Measurements from ENCODE around the gene MEIS2.

Gene MEIS2

DNA sequence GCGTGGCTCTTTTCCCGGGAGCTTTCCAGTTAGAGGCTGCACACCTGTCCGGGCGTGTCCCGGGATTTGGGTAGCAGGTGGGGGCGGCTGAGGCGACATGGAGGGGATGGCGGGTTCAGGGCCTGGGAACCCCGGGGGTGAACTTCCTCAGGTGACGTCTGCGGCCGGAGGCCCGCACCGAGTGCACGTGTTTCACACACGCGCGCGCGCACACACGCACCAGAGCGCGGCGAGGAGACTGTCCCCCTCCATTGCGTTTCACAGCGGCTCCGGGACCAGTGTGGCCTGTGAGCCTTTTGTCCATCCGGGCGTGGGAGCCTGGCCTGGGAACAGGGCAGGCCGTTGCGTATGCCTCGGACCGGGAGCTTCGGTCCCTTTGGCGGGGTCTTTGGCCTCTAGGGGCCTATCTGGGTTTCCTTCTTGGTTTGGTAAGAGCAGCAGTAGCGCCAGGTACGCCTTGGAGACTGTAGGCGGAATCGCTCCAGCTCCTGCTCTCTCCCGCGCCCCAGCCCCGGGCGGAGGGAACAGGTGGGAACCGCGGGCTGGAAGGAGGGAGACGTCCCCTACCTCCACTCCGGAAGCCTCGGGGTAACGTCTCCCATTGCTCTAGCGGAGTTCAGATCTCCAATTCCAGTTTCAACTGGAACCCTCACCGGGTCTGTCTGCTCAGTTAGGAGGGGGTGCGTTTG is 220.0 kb downstream of the MEIS2 start:
- no peak for DNase-seq (ENCODE audit: low read depth in 3 of 3)

DNA sequence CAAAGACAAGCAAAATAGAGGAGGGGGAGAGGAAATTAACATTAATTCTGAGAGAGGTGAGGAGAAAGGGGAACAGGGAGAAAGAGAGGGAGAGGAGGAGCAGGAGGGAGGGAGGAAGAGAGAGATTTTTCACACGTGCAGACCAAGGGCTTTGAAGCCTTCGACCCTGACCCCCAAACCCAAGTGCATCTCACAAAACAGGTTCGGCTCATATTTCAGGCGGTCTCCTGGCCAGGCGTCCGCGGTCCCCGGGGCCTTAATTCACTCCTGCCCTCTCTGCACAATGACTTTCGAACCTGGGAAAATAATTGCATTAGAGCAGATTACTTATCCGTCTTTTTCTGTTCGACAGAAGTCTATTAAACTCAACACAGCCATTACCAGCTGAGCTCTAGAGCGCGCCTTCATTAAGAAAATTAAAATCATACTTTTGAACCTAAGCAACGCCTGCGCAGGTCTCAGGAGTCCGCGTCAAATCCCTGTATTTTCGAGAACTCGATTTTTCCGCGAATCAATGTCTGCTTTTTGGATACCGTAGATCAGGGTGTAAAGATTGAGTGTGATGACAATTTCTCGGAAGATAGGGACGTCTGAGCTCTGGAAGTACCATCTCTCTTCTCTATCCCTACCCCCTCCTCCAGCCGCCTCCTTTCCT is 220.7 kb downstream of the MEIS2 start:
- DNase-seq (ENCODE audit: low read depth in 3 of 3) = no peak

DNA sequence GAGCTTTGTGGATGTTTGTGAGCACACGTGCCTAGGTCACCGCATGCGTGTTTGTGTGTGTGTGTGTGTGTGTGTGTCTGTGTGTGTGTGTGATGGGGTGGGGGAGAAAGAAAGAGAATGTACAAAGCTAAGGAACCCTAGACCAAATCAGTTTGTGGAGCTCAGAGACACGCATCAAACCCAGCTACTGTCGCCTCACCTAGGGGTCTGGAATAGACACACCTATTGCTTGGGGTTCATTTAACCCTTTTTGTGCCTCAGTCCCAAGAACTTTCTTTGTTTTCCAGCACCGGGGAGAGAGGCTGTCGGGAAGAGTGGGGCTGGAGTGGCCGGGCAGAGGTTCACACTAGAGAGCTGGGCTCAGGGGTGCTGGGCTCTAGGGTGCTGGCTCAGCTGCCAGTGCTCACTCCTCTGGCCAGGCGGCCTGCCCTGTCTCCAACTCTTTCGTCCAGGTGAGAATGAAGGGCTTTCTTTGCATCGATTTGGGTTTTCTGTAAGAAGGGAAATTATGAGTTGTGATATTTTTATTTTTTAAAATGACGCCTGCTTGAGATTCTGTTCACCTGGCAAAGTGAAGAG is 221.6 kb downstream of the MEIS2 start:
- no peak for DNase-seq (ENCODE audit: low read depth in 3 of 3)

DNA sequence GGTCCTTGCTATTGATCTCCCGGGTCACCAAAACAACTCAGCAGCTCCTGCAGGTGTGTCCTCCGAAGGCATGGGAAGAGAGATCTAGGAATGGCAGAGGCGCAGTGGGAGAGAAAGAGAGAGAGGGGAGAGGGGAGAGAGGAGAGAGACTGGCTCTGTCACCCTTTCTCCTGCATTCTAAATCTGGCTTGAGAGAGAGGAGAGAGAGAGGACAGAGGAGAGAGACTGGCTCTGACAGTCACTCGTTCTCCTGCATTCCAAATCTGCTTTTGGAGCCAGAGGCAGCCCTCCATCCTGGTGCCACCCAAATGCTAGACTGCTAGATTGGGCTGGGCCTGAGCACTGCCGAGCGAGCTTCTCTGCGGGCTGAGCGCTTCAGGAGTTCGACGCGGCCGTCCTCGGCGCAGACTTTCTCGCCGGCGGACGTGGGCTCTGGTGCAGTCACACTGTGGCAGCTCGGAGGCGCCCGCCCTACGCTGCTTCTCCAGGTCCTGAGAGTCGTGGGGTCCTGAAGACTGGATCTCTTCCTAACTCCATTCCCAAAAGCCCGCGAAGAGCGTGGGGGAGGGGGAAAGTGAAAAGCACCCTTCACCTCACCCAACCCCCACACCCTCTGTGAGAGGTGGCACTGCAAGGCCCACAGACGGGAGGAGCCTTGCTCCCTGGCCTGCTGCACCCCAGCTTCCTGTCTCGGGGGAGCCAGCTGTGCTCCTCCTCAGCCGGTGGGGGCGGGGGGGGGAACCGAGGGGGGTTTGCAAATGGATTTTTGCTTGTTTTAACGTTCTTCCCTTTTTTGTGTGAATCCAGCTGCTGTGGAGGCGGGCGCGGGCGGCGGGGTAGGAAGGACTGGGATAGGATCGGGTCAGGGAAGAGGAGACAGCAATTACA is 222.3 kb downstream of the MEIS2 start:
- no peak for DNase-seq (ENCODE audit: low read depth in 3 of 3)

DNA sequence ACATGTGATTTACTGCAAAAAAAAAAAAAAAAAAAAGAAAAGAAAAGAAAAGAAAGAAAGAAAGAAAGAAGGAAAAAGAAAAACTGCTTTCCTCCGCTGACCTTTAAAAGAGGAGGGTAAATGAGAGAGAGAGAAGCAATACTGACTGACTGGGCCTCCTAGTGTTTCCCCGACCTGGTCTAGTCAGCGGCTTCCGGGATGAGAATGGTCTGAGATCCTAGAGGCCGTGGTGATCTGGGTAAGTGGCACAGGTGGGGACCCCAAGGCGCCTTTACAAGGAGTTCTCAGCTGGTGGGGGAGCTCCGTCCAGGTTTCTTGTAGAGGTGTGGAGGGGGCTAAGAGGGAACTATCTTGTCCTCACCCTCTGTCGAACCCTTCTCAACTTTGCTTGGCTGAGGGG is 223.1 kb downstream of the MEIS2 start:
- no peak for DNase-seq (ENCODE audit: low read depth in 3 of 3)

DNA sequence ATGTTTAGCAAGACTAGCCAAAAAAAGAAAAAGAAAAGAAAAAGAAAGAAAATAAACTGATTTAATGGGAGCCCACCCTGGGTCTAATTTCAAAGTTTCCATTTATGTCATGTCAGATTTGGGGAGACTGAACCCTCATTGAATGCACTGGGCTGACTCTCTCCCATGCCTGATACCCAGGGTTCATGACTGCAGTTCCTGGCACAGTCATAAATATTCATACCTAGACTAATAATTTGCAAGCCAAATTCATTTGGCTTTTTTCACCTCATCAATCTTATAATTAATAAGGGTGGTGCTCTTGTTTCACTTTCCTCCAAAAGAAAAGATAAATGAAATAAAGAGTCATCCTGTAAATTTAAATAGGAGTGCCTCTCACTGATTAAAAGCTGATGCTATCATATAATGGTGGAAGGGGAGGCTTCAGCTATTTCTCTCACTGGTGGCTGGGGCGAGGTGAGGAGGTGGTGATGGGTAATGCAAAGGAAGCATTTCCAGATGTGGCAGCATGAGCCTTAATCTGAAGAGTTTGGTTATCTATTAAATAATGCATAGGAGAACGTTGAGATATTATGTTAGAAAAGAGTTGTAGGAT is 224.5 kb downstream of the MEIS2 start:
- no peak for DNase-seq (ENCODE audit: low read depth in 3 of 3)

DNA sequence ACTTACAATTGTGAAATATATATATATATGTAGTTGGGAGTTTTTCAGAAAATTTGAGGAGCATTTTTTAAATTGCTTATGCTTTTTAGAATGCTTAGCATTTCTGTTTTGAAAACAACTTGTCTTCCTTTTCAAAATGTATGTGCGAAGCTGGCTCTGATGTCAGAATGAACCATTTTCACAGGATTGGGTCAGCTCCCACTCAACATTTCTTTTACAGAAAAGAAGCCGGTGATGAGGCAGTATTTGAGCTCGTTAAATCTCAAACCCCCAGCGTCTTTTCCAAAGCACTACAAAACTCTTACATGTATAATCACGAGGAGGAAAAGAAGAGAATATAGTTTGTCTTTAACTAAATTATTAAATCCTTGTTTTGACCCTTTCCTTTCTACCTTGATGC is 225.4 kb downstream of the MEIS2 start:
- no peak for DNase-seq (ENCODE audit: low read depth in 3 of 3)

DNA sequence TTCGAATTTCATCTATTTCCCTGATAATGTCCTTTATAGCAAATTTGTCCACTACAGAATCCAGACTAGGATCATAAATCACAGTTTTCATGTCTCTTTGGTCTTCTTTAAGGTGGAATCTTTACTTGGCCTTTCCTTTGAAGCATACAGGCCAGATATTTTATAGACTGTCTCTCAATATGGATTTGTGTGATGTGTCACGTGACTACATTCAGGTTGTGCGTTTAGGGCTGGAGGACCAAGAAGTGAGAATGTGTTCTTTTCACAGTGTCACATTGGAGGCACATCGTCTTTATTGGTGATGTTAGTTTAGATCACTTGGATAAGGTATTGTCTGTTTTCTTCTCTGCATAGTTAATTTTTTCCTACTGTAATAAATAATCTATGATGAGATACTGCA is 232.9 kb downstream of the MEIS2 start:
- DNase-seq (ENCODE audit: low read depth in 3 of 3) = no peak

DNA sequence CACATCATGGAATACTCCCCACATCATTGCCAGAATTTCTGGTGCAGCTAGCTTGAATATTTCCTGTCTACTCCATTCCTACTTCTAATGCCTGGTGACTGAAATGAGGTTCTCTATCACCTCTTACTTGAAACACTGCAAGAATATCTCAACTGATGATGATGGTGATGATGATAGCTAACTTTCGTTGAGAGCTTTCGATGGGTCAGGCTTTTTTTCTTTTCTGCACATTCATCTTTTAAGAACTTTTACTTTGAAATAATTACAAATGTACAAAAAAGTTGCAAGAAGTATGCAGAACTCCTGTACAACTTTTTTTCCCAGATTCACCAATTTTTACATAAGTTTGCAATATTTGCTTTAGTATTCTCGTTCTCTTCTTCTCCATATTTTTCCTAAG is 233.5 kb downstream of the MEIS2 start:
- DNase-seq (ENCODE audit: low read depth in 3 of 3) = no peak

DNA sequence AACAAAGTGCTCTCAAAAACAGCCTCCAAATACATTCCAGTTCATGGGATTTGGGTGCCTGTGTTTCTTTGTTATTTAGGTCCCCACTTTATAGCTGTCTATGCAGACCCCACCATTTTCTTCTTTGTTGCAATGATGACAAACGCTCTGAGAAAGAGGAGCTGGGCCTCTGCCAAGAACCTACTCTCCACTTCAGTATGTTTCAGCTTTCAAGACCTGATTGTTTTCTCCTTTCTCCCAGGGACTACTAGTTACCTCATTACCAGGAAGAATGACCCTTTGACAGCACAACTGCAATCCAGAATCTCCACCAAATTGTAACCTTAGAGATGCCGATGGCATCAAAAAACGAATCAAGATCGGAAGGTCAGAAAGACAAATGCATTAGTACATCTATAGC is 236.8 kb downstream of the MEIS2 start:
- no peak for DNase-seq (ENCODE audit: low read depth in 3 of 3)

DNA sequence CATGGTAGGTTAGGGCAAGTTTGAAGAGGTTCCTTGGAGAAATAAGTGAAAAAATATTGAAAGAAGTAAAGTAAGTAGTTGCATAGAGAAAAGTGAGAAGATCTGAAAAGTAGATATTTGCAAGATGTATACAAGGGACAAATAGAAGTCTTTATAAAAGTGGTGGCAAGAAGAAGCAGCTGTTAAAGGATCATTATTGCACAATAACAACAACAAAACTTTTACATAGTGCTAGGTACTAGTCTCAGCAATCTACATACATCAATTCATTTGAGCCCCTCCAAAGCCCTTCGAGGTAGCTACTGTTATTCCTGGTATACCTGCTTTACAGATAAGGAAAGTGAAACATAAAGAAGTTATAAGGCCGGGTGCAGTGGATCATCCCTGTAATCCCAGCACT is 239.6 kb downstream of the MEIS2 start:
- DNase-seq (ENCODE audit: low read depth in 3 of 3) = no peak

DNA sequence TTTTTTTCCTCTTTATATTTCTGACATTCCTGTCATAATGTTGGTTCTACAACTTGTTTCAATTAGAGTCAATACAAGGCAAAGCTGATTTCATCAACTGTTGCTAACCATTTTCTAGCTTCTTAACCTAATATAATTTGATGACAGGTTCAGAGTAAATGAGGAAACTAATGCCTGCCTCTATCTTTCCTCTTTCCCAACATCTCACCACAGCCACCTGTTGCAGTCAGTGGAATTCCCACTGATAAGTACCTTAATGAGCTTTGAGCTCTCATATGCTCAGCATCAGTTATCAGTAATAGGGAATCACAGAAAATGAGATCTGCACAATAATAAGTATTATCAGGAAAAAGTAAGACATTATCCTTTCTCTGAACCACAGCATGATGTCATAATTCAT is 241.9 kb downstream of the MEIS2 start:
- no peak for DNase-seq (ENCODE audit: low read depth in 3 of 3)

DNA sequence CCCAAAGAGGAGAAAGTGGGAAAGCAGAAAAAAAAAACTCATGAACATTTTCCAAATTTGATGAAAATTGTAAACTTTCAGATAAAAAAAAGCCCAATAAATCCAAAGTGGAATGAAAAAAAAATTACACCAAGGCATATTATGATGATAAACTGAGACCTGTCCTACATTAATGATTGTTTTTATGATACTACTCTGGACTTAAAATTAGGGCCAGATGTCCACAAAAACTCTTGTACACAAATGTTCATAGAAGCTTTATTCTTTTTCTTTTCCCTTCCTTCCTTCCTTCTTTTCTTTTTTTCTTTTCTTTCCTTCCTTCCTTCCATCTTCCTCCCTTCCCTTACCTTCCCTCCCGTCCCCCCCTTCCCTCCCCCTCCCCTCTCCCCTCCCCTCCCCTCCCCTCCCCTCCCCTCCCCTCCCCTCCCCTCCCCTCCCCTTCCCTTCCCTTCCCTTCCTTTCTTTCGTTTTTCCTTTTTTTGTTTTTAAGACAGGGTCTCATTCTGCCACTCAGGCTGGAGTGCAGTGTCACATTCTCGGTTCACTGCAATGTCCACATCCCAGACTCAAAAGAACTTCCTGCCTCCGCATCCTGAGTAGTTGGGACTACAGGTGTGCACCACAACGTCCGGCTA is 243.9 kb downstream of the MEIS2 start:
- DNase-seq (ENCODE audit: low read depth in 3 of 3) = no peak

DNA sequence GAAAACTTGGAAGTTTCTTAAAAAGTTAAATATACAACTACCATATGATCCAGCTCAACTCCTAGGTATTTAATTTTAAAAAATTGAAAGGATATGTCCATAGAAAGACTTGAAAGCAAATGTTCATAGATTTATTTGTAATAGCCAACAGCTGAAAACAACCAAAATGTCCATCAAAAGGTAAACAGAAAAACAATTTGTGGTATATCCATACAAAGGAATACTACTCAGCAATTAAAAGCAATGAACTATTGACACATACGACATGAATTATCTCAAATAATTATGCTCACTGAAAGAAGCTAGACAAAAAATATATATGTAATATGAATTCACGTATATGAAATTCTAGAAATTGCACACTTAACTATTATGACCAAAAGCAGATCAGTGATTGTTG is 249.5 kb downstream of the MEIS2 start:
- no peak for DNase-seq (ENCODE audit: low read depth in 3 of 3)

DNA sequence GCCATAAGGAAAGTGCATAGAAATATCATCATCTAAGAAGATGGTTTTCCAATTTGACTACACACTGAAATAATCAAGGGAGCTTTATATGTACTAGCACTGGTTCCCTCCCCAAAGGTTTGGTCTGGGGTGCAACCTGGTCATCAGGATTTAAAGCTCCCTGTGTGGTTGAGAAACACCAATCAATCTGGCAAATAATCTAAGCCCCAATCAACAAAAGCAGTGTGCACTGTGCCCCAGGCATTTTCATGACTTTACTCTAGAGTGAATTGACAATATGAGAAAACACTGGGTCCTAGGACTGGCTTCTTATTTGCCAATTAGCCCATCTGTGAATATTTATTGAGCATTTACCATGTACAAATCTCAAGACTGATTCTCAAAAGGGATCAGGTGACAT is 255.1 kb downstream of the MEIS2 start:
- no peak for DNase-seq (ENCODE audit: low read depth in 3 of 3)

DNA sequence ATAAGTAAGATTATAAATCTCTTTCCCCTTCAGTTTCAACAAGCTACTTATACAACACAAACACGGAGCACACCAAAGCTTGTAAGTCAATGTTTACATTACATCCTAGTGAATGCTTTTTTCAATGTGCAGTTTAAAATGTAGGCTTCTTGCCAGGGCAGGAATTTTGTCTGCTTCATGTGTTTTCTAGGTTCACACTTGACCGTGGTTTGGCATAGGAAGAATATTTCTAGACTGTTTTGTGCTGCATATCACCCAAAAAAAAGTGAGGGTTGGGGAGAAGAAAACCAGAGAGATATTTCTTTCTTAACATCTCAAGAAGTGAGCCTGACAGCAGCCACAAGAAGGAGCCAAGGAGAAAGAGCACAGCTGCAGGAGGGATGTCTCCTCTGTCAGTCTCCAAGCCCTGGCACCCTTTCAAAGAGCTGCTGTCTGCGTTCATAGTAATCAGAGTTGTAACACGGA is 255.8 kb downstream of the MEIS2 start:
- DNase-seq (ENCODE audit: low read depth in 3 of 3) = no peak

DNA sequence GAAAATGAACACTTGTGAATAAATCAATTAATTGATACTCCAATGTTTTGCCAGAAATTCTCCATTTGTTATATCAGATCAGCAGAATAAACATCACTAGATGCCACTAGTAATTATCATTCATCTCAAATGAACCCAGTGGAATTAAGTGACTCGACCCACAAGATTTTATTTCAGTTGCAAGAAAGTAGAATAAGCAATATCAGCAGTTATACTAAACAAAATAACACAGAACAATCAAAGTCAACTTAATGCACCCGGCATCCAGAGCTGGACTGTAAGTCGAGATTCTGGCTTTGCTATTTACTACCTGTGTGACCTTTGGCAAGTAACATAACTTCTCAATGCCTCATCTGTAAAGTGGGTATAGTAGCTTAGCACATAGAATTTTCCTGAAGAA is 256.5 kb downstream of the MEIS2 start:
- DNase-seq (ENCODE audit: low read depth in 3 of 3) = no peak

DNA sequence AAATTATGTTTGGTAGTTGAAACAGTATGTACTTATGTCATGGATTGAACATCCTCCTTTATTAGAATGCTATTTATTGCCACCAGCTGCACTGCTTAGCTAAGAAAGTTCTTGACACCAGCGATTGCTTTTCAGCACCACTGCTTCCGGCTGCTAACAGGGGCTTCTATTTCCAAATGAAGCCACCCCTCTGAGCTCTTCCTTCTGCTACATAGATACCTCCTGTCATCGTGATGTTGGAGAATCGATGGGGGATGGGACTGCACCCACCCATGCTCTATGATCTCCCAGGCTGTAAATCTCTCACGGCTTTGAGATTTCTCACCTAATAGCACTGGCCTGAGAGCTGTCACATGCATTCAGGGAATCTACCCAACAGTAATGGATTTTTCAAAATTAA is 259.2 kb downstream of the MEIS2 start:
- no peak for DNase-seq (ENCODE audit: low read depth in 3 of 3)
